Naive B cell (primary cell): ENCODE data around the gene SHQ1. TPM values are rescaled to one million over a fixed set of nuclear protein-coding genes. Genes with fewer than 3 reads are reported as not detected.
A peak's percentile ranks its signal among the peaks of the same experiment; 100 is the strongest.

ENCODE experiments used
- ATAC-seq, 2 donors: fragments of 150-1000 bp; cut with Tn5 transposase; 2 replicates each; pipeline ENCODE4 v1.10.0; 2021; ENCODE audit warnings: low read depth in 2 of 2, mild to moderate bottlenecking in 2 of 2, moderate library complexity in 2 of 2
- DNase-seq: peaks from one replicate; pipeline ENCODE4 v3.0.0; 2022
- H3K27ac Mint-ChIP-seq, 6 donors: one replicate each; pipeline ENCODE4 v1.8.0; 2020 to 2022; ENCODE audit warnings: mild to moderate bottlenecking in 6 of 6, mixed read lengths in 6 of 6, moderate library complexity in 5 of 6, inconsistent platforms in 2 of 6
- H3K27me3 Mint-ChIP-seq, 3 donors: one replicate each; pipeline ENCODE4 v1.8.0; 2021 to 2022; ENCODE audit warnings: mixed read lengths in 3 of 3, mild to moderate bottlenecking in 1 of 3
- H3K36me3 Mint-ChIP-seq, 2 donors: one replicate each; pipeline ENCODE4 v1.8.0; 2020 to 2022; ENCODE audit warnings: mixed read lengths in 2 of 2, inconsistent platforms in 1 of 2, mild to moderate bottlenecking in 1 of 2
- H3K4me1 Mint-ChIP-seq, 3 donors: one replicate each; pipeline ENCODE4 v1.8.0; 2020 to 2022; ENCODE audit warnings: mixed read lengths in 3 of 3, inconsistent platforms in 1 of 3, mild to moderate bottlenecking in 1 of 3, moderate library complexity in 1 of 3
- H3K4me3 Mint-ChIP-seq, 8 donors: one replicate each; pipeline ENCODE4 v1.8.0; 2020 to 2022; ENCODE audit warnings: mild to moderate bottlenecking in 8 of 8, mixed read lengths in 8 of 8, moderate library complexity in 8 of 8, inconsistent platforms in 2 of 8
- H3K9me3 Mint-ChIP-seq, 7 donors: one replicate each; pipeline ENCODE4 v1.8.0; 2020 to 2022; ENCODE audit warnings: mixed read lengths in 7 of 7, mild to moderate bottlenecking in 5 of 7, inconsistent platforms in 2 of 7, moderate library complexity in 1 of 7
- polyA plus RNA-seq, 6 donors: library from polyadenylated mRNA; unstranded; fragments of 300-500 nt; fragmentation: Illumina TruSeq; gene quantifications; one replicate each; pipeline ENCODE4 v1.2.3, GENCODE V29; 2021; ENCODE audit warnings: low read depth in 6 of 6

Gene SHQ1
- polyA plus RNA-seq = 10 to 100 TPM in 5 of 6 donors, 1 to 10 TPM in 1; 9.6 to 19.4 (median 14.6) TPM

- Mint-ChIP-seq H3K9me3 (no peaks in the 10 kb centered on the region), H3K4me1 (peaks cover 30 to 46% (median 34%) of the 10 kb centered on the region in 3 donors), H3K4me3 (peak within 1 kb of the TSS; percentile 91 to 99 (median 95)), H3K27me3 (no peaks in the 10 kb centered on the region), H3K27ac (peak within 1 kb of the TSS; percentile 24 to 98 (median 92)), H3K36me3 (no peaks in the 10 kb centered on the region)
- ATAC-seq (peak; percentile 96), DNase-seq (peak; percentile 90)
Observed at GRCh38 chr3:72847751-72848702, at the start of gene SHQ1. Gene SHQ1 (minus strand): TSS chr3:72848445. CDS start chr3:72848340, 105 bp downstream.

- DNase-seq (no peak), ATAC-seq (no peak)
- Mint-ChIP-seq H3K4me3 (no peak overlapping the region), H3K27me3 (peaks cover 20 to 36% (median 29%) of the 10 kb centered on the region in 3 donors), H3K27ac (no peak overlapping the region), H3K4me1 (no peaks in the 10 kb centered on the region), H3K36me3 (peaks cover 0 to 4% of the 10 kb centered on the region in 2 donors), H3K9me3 (peaks cover 0 to 5% (median 0%) of the 10 kb centered on the region in 7 donors)
Observed at GRCh38 chr3:72897758-72898007, 49.4 kb upstream of the SHQ1 start.

GRCh38 chr3:72896996-72897757, 48.9 kb upstream of the SHQ1 start:
- no peak for ATAC-seq
- H3K27me3 Mint-ChIP-seq = peaks cover 25 to 36% (median 34%) of the 10 kb centered on the region in 3 donors

GRCh38 chr3:72894976-72895552, 46.8 kb upstream of the SHQ1 start:
- ATAC-seq (no peak), DNase-seq (no peak)
- no peak overlapping the region for H3K4me3 Mint-ChIP-seq
- H3K4me1 Mint-ChIP-seq = no peaks in the 10 kb centered on the region
- no peak overlapping the region for H3K27ac Mint-ChIP-seq
- no peaks in the 10 kb centered on the region for H3K36me3 Mint-ChIP-seq
- H3K9me3 Mint-ChIP-seq = peaks cover 0 to 5% (median 0%) of the 10 kb centered on the region in 7 donors
- peaks cover 42 to 54% (median 47%) of the 10 kb centered on the region in 3 donors for H3K27me3 Mint-ChIP-seq

More at GRCh38 chr3:72896996-72897757, 48.9 kb upstream of the SHQ1 start:
- no peak overlapping the region for H3K27ac Mint-ChIP-seq
- H3K4me3 Mint-ChIP-seq = no peak overlapping the region
- peaks cover 0 to 4% of the 10 kb centered on the region in 2 donors for H3K36me3 Mint-ChIP-seq
- DNase-seq = no peak
- peaks cover 0 to 5% (median 0%) of the 10 kb centered on the region in 7 donors for H3K9me3 Mint-ChIP-seq
- no peaks in the 10 kb centered on the region for H3K4me1 Mint-ChIP-seq

- Mint-ChIP-seq H3K27me3 (peaks cover 42 to 54% (median 52%) of the 10 kb centered on the region in 3 donors), H3K36me3 (peaks cover 0 to under 1% of the 10 kb centered on the region in 2 donors), H3K4me3 (no peak overlapping the region), H3K9me3 (peaks cover 0 to 5% (median 0%) of the 10 kb centered on the region in 7 donors), H3K27ac (no peak overlapping the region), H3K4me1 (peaks cover 0 to under 1% (median under 1%) of the 10 kb centered on the region in 3 donors)
- ATAC-seq (no peak), DNase-seq (no peak)
Observed at GRCh38 chr3:72892870-72893269, 44.6 kb upstream of the SHQ1 start.

GRCh38 chr3:72892081-72892775, 44.0 kb upstream of the SHQ1 start:
- peaks cover 48 to 60% (median 59%) of the 10 kb centered on the region in 3 donors for H3K27me3 Mint-ChIP-seq
- H3K27ac Mint-ChIP-seq = no peak overlapping the region
- peaks cover 0 to 5% (median 0%) of the 10 kb centered on the region in 7 donors for H3K9me3 Mint-ChIP-seq
- H3K36me3 Mint-ChIP-seq = peaks cover 0 to 7% of the 10 kb centered on the region in 2 donors
- peaks cover 6% of the 10 kb centered on the region in 3 donors for H3K4me1 Mint-ChIP-seq
- DNase-seq (no peak), ATAC-seq (no peak)
- H3K4me3 Mint-ChIP-seq = no peak overlapping the region

- Mint-ChIP-seq H3K27ac (no peak overlapping the region), H3K9me3 (peaks cover 0 to 5% (median 0%) of the 10 kb centered on the region in 7 donors), H3K4me3 (no peak overlapping the region), H3K36me3 (peaks cover 0 to 7% of the 10 kb centered on the region in 2 donors), H3K4me1 (peaks cover 8 to 10% (median 9%) of the 10 kb centered on the region in 3 donors), H3K27me3 (peaks cover 57 to 69% (median 62%) of the 10 kb centered on the region in 3 donors)
- ATAC-seq (no peak), DNase-seq (no peak)
Observed at GRCh38 chr3:72891053-72891855, 43.0 kb upstream of the SHQ1 start.

GRCh38 chr3:72890166-72890925, 42.1 kb upstream of the SHQ1 start:
- peaks cover 60 to 76% (median 71%) of the 10 kb centered on the region in 3 donors for H3K27me3 Mint-ChIP-seq
- no peak for ATAC-seq
- peaks cover 0 to 5% (median 0%) of the 10 kb centered on the region in 7 donors for H3K9me3 Mint-ChIP-seq
- H3K27ac Mint-ChIP-seq = peak overlapping the region in 1 of 6 donors; percentile 4
- peaks cover 0 to 7% of the 10 kb centered on the region in 2 donors for H3K36me3 Mint-ChIP-seq
- DNase-seq = no peak
- H3K4me3 Mint-ChIP-seq = no peak overlapping the region
- H3K4me1 Mint-ChIP-seq = peaks cover 8 to 10% (median 9%) of the 10 kb centered on the region in 3 donors

GRCh38 chr3:72889310-72890165, 41.3 kb upstream of the SHQ1 start:
- H3K36me3 Mint-ChIP-seq = peaks cover 0 to 7% of the 10 kb centered on the region in 2 donors
- H3K27me3 Mint-ChIP-seq = peaks cover 66 to 77% (median 75%) of the 10 kb centered on the region in 3 donors
- peaks cover 0 to 5% (median 0%) of the 10 kb centered on the region in 7 donors for H3K9me3 Mint-ChIP-seq
- no peak overlapping the region for H3K27ac Mint-ChIP-seq
- ATAC-seq (no peak), DNase-seq (no peak)
- peak overlapping the region in 7 of 8 donors; percentile 15 to 63 (median 51) for H3K4me3 Mint-ChIP-seq
- peaks cover 8 to 10% (median 9%) of the 10 kb centered on the region in 3 donors for H3K4me1 Mint-ChIP-seq

GRCh38 chr3:72888546-72889309, 40.5 kb upstream of the SHQ1 start:
- no peak for DNase-seq
- peak overlapping the region; percentile 15 to 70 (median 60) for H3K4me3 Mint-ChIP-seq
- H3K27me3 Mint-ChIP-seq = peaks cover 74 to 83% (median 82%) of the 10 kb centered on the region in 3 donors
- ATAC-seq = no peak
- H3K36me3 Mint-ChIP-seq = peaks cover 0 to 7% of the 10 kb centered on the region in 2 donors
- H3K9me3 Mint-ChIP-seq = peaks cover 0 to 9% (median 5%) of the 10 kb centered on the region in 7 donors
- peaks cover 8 to 10% (median 9%) of the 10 kb centered on the region in 3 donors for H3K4me1 Mint-ChIP-seq
- H3K27ac Mint-ChIP-seq = no peak overlapping the region
